Measurements from ENCODE around the gene MED28. TPM values are rescaled to one million over a fixed set of nuclear protein-coding genes. Genes with fewer than 3 reads are reported as not detected.

The MED28 gene
- total RNA-seq, 4 donors from 2014 or later = 11.8 to 22.8 (median 14.2) TPM

DNA sequence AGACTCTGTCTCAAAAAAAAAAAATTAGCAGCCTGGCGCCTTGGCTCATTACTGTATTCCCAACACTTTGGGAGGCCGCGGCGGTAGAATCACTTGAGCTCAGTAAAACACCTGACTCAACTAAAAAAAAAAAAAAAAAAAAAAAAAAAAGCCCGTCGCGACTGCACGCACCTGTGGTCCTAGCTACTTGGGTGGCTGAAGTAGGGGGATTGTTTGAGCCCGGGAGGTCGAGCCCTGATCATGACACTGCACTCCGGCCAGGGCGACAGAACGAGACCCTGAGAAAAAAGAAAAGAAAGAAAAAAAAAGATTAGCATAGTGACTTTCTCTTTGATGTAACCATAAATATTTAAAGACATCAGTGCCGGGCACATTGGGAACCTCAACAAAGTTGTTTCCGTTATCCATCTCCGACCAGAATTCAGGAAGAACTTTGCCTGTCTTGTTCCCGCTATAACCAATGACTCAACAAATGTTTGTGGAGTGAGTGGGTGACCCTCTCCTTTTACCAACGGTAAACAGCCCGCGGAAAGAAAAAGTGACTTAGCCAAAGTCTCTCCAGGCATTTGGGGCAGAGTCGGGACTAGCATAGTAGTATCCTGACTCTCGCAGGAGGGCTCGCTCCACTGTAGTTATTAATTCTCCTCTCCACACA is 553 bp upstream of the MED28 start:
- 4% methylated on average over 23 of the region's 23 CpGs for WGBS
- peak overlapping the region; percentile 79 to 97 (median 88) for H3K4me3 ChIP-seq
- H3K27ac ChIP-seq (replicated peaks in 1 of 4) = peak overlapping the region; percentile 84 to 89 (median 86)
- TF ChIP-seq, protein P1, sequence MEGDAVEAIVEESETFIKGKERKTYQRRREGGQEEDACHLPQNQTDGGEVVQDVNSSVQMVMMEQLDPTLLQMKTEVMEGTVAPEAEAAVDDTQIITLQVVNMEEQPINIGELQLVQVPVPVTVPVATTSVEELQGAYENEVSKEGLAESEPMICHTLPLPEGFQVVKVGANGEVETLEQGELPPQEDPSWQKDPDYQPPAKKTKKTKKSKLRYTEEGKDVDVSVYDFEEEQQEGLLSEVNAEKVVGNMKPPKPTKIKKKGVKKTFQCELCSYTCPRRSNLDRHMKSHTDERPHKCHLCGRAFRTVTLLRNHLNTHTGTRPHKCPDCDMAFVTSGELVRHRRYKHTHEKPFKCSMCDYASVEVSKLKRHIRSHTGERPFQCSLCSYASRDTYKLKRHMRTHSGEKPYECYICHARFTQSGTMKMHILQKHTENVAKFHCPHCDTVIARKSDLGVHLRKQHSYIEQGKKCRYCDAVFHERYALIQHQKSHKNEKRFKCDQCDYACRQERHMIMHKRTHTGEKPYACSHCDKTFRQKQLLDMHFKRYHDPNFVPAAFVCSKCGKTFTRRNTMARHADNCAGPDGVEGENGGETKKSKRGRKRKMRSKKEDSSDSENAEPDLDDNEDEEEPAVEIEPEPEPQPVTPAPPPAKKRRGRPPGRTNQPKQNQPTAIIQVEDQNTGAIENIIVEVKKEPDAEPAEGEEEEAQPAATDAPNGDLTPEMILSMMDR (IDR thresholded peaks at IDR 0.05) = no peak
- TF ChIP-seq POLR2A (IDR thresholded peaks at IDR 0.05; ENCODE audit: low read depth) (no peak), EP300 (IDR thresholded peaks at IDR 0.05) (no peak), POLR2AphosphoS5 (IDR thresholded peaks at IDR 0.05) (no peak)
- no peak for DNase-seq (ENCODE audit: extremely low spot score)
- H3K9me3 ChIP-seq = no peaks in the 10 kb centered on the region
- no peaks in the 10 kb centered on the region for H3K27me3 ChIP-seq
- intact Hi-C loops (cut with DNase I) = loop anchor here (1.0 to 10.0 kb wide), 2 partner anchors 37 to 411 kb away; partner anchors contain the start of genes LAP3 and LCORL
- H3K4me1 ChIP-seq = peaks cover 26 to 44% (median 40%) of the 10 kb centered on the region in 4 donors
- peaks cover 0 to 23% (median 6%) of the 10 kb centered on the region in 4 donors for H3K36me3 ChIP-seq

DNA sequence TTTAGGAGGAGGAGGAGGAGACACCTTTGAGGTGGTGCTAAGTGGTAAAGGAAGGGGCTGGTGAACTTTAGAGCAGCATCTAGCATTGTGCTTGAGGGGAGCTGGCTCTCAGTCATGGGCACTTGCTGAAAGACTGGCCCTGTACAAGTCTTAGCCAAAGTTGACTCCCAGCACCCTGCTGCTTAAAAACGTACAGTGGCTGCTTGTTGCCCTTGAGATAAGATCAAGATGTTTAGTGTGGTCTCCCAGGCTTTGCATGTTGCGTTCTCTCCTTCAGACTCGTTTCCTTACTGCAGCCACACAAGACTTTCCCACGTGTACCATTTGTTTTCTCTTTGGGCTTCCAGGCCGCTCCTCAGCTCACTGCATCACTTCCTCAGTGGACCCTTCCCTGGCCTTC is 1.8 kb downstream of the MED28 start:
- Histone ChIP-seq H3K36me3 (peaks cover 5 to 44% (median 24%) of the 10 kb centered on the region in 4 donors), H3K27me3 (no peaks in the 10 kb centered on the region), H3K9me3 (no peaks in the 10 kb centered on the region), H3K4me1 (peaks cover 31 to 58% (median 49%) of the 10 kb centered on the region in 4 donors), H3K4me3 (peak overlapping the region; percentile 79 to 97 (median 88)), H3K27ac (replicated peaks in 1 of 4) (no peak overlapping the region)
- TF ChIP-seq, protein P1 (IDR thresholded peaks at IDR 0.05) = no peak
- TF ChIP-seq EP300 (IDR thresholded peaks at IDR 0.05) (no peak), POLR2AphosphoS5 (IDR thresholded peaks at IDR 0.05) (no peak), POLR2A (IDR thresholded peaks at IDR 0.05; ENCODE audit: low read depth) (no peak)
- no peak for DNase-seq (ENCODE audit: extremely low spot score)
- WGBS = 69% methylated on average over 5 of the region's 5 CpGs
- intact Hi-C loops (cut with DNase I) = loop anchor here (5.0 to 10.0 kb wide), 2 partner anchors 196 to 409 kb away; partner anchors contain the start of genes DCAF16, LCORL and NCAPG

DNA sequence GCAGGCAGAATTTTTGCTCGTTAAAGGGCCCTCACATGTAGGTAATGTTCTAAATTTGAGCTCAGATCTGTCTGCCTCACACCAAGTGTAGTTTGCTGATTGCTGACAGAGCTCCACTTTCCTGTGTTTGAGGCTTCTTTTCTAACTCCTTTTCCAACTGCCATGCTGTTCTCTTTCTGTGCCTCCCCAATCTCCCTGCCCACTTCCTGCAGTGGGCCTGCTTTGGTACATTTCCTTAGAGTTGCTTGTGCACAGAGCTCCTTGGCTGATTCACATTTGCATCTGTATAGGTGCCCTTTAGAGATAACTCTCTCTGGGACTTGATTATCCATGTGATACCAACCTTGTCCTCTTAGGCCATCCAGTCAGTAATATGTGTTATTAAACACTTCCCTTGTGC is 4.5 kb downstream of the MED28 start:
- H3K36me3 ChIP-seq = peaks cover 28 to 71% (median 50%) of the 10 kb centered on the region in 4 donors
- no peak overlapping the region for H3K27ac ChIP-seq (replicated peaks in 1 of 4)

DNA sequence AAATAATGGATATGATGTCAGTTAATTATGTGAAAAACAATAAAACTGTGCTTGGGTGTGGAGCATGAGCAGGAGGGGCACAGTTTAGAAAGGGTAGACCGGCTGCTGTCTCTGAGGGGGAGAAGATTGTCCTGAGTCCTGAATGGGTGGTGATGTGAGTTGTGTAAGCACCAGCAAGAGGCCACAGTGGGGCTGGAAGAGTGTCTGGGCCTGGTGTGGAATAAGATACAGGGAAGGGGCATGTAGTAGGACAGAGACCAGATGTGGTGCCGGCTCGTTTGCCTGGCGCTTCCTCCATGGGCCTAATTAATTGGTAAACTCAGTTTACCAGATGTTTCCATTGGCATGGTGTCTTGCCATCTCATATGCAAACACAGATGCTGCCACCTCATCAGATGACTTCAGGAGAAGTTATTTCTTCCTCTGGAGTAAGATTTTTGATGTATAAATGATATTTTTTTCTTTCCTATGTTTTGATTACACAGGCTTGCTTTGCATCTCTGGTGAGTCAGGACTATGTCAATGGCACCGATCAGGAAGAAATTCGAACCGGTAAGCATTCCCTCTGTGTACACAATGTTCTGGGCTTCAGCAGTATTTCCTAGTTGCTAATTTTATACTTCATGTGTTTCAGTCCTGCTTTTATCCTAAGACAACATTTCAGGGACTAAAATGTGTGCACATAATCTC is 5.1 kb downstream of the MED28 start:
- no peak for DNase-seq (ENCODE audit: extremely low spot score)
- TF ChIP-seq, protein P1 (IDR thresholded peaks at IDR 0.05) = no peak
- no peak for TF ChIP-seq POLR2AphosphoS5 (IDR thresholded peaks at IDR 0.05)
- no peak for TF ChIP-seq POLR2A (IDR thresholded peaks at IDR 0.05; ENCODE audit: low read depth)
- TF ChIP-seq EP300 (IDR thresholded peaks at IDR 0.05) = no peak
- 66% methylated on average over 7 of the region's 7 CpGs for WGBS
- H3K4me3 ChIP-seq = no peak overlapping the region
- H3K27ac ChIP-seq (replicated peaks in 1 of 4) = no peak overlapping the region
- no peaks in the 10 kb centered on the region for H3K9me3 ChIP-seq
- intact Hi-C loops (cut with DNase I) = loop anchor here (5.0 to 10.0 kb wide), 2 partner anchors 193 to 405 kb away; partner anchors contain the start of genes DCAF16, LCORL and NCAPG
- H3K4me1 ChIP-seq = peaks cover 28 to 51% (median 44%) of the 10 kb centered on the region in 4 donors
- no peaks in the 10 kb centered on the region for H3K27me3 ChIP-seq
- peaks cover 34 to 77% (median 55%) of the 10 kb centered on the region in 4 donors for H3K36me3 ChIP-seq

More for the DNA sequence above, 4.5 kb downstream of the MED28 start:
- TF ChIP-seq EP300 (IDR thresholded peaks at IDR 0.05) = no peak
- no peak for TF ChIP-seq POLR2A (IDR thresholded peaks at IDR 0.05; ENCODE audit: low read depth)
- TF ChIP-seq POLR2AphosphoS5 (IDR thresholded peaks at IDR 0.05) = no peak
- TF ChIP-seq, protein P1 (IDR thresholded peaks at IDR 0.05) = no peak
- WGBS = 0% methylated on average over 1 of the region's 1 CpG
- Histone ChIP-seq H3K9me3 (no peaks in the 10 kb centered on the region), H3K4me1 (peaks cover 28 to 51% (median 44%) of the 10 kb centered on the region in 4 donors), H3K4me3 (no peak overlapping the region), H3K27me3 (no peaks in the 10 kb centered on the region)
- intact Hi-C loops (cut with DNase I) = loop anchor here (5.0 to 10.0 kb wide), 2 partner anchors 193 to 406 kb away; partner anchors contain the start of genes DCAF16, LCORL and NCAPG
- no peak for DNase-seq (ENCODE audit: extremely low spot score)

Measured in esophagus muscularis mucosa (tissue), 4 donors.